Naive thymus-derived CD4-positive, alpha-beta T cell (primary cell): Measurements from ENCODE around the gene KIF1B. TPM values are rescaled to one million over a fixed set of nuclear protein-coding genes. Genes with fewer than 3 reads are reported as not detected.

ENCODE experiments used
- ATAC-seq: fragments of 150-1000 bp; cut with Tn5 transposase; 2 replicates; pipeline ENCODE4 v1.10.0; 2021; ENCODE audit warnings: mild to moderate bottlenecking, moderate library complexity
- CTCF ChIA-PET: fragments of 350-600 bp; sonication (Branson Sonifier 250); formaldehyde crosslinking; loops from one replicate; lab custom pipeline; 2021; ENCODE audit warnings: antibody characterized with exemption; lab: Charles Lee
- POLR2A ChIA-PET: fragments of 350-600 bp; sonication (Branson Sonifier 250); formaldehyde crosslinking; loops from one replicate; lab custom pipeline; 2021; ENCODE audit warnings: antibody characterized with exemption, inconsistent platforms; lab: Charles Lee
- DNase-seq, 9 donors: peaks; one replicate each; pipeline versions ENCODE4 v3.0.0 to v3.0.0-alpha.2; 2020 to 2022; ENCODE audit warnings: mixed read lengths in 1 of 9
- H3K27ac ChIP-seq: one replicate; pipeline ENCODE4 v1.7.0; 2013; ENCODE audit warnings: mild to moderate bottlenecking, low read depth, low read length, moderate library complexity
- H3K27me3 ChIP-seq, 2 donors: one replicate each; pipeline ENCODE4 v1.7.0; 2013; ENCODE audit warnings: low read length in 2 of 2, mild to moderate bottlenecking in 2 of 2, moderate library complexity in 2 of 2; ENCODE audit not compliant: control insufficient read depth in 2 of 2, insufficient read depth in 2 of 2
- H3K36me3 ChIP-seq, 3 experiments: 1 replicate in 2 of 3; 2 replicates in 1 of 3; pipeline ENCODE4 v1.7.0; 2013; ENCODE audit warnings: low read length in 3 of 3, mild to moderate bottlenecking in 3 of 3, moderate library complexity in 1 of 3; ENCODE audit not compliant: insufficient read depth in 3 of 3, control insufficient read depth in 2 of 3
- H3K4me1 ChIP-seq, 2 donors: one replicate each; pipeline ENCODE4 v1.7.0; 2013; ENCODE audit warnings: low read length in 2 of 2, mild to moderate bottlenecking in 2 of 2, moderate library complexity in 1 of 2; ENCODE audit not compliant: control insufficient read depth in 2 of 2, insufficient read depth in 2 of 2
- H3K4me3 ChIP-seq: 2 replicates; pipeline ENCODE4 v1.7.0; 2013; ENCODE audit warnings: mild to moderate bottlenecking, low read length
- H3K9me3 ChIP-seq, 3 experiments: 1 replicate in 2 of 3; 2 replicates in 1 of 3; pipeline ENCODE4 v1.7.0; 2013; ENCODE audit warnings: low read length in 3 of 3; ENCODE audit not compliant: control insufficient read depth in 2 of 3
- H3K27ac Mint-ChIP-seq, 9 donors: one replicate each; pipeline ENCODE4 v1.8.0; 2020 to 2022; ENCODE audit warnings: mixed read lengths in 9 of 9, mild to moderate bottlenecking in 8 of 9, moderate library complexity in 5 of 9, inconsistent platforms in 2 of 9
- H3K27me3 Mint-ChIP-seq, 5 donors: one replicate each; pipeline ENCODE4 v1.8.0; 2021 to 2022; ENCODE audit warnings: mixed read lengths in 5 of 5, mild to moderate bottlenecking in 1 of 5
- H3K36me3 Mint-ChIP-seq, 5 donors: one replicate each; pipeline ENCODE4 v1.8.0; 2020 to 2022; ENCODE audit warnings: mixed read lengths in 5 of 5, mild to moderate bottlenecking in 3 of 5, inconsistent platforms in 1 of 5
- H3K4me1 Mint-ChIP-seq, 7 donors: one replicate each; pipeline ENCODE4 v1.8.0; 2020 to 2022; ENCODE audit warnings: mixed read lengths in 7 of 7, mild to moderate bottlenecking in 3 of 7, inconsistent platforms in 1 of 7
- H3K4me3 Mint-ChIP-seq, 10 donors: one replicate each; pipeline ENCODE4 v1.8.0; 2020 to 2022; ENCODE audit warnings: mild to moderate bottlenecking in 10 of 10, mixed read lengths in 10 of 10, moderate library complexity in 6 of 10, inconsistent platforms in 2 of 10
- H3K9me3 Mint-ChIP-seq, 11 donors: one replicate each; pipeline ENCODE4 v1.8.0; 2020 to 2022; ENCODE audit warnings: mixed read lengths in 11 of 11, mild to moderate bottlenecking in 4 of 11, inconsistent platforms in 1 of 11, moderate library complexity in 1 of 11
- intact Hi-C, 2 donors: fragments of 100-400 bp; cut with micrococcal nuclease; formaldehyde crosslinking; loops; one replicate each; pipeline ENCODE4 v1.15.1; 2023
- polyA plus RNA-seq, 2 donors: library from polyadenylated mRNA; unstranded; fragments of 300-500 nt; fragmentation: Illumina TruSeq; gene quantifications; one replicate each; pipeline ENCODE4 v1.2.3, GENCODE V29; 2021
- total RNA-seq, 6 experiments: library from RNA in 5 of 6; stranded (reverse) in 5 of 6; gene quantifications; 1 replicate in 5 of 6; 2 replicates in 1 of 6; pipeline ENCODE4 v1.2.3 and lab custom pipeline; 2021 to 2026

KIF1B gene
- total and polyA plus RNA-seq, 7 experiments from 2014 or later: 1.8 to 21.6 (median 11.5) TPM

DNA sequence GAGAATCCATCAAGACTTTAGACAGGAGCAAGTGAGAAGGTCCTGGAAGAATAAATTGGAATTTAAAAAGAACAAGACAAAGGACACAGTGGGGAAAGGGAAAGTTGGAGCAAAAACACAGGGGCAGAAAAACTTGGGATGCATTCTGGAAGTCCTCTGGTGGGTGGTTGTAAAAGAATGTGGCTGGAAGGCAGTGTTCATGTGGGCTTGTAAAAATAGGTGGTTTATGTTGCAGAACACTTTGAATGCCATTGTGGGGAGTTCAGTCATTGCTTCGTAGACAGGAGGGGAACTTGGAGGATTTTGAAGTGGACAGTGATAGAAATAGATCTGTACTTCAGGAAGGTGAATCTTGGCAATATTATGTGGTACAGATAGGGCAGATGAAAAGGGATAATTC is 15.2 kb downstream of the KIF1B start:
- no peaks in the 10 kb centered on the region for H3K27me3 Mint-ChIP-seq
- H3K36me3 ChIP-seq: no peaks in the 10 kb centered on the region
- no peak for DNase-seq
- H3K27ac ChIP-seq: no peak overlapping the region
- POLR2A ChIA-PET: no interaction called here
- H3K4me3 ChIP-seq: no peak overlapping the region
- no peak for ATAC-seq
- peaks cover 0 to 8% (median 0%) of the 10 kb centered on the region in 5 donors for H3K36me3 Mint-ChIP-seq
- intact Hi-C loops: no loop called here
- no peaks in the 10 kb centered on the region for H3K9me3 Mint-ChIP-seq
- no peak overlapping the region for H3K27ac Mint-ChIP-seq
- H3K27me3 ChIP-seq: no peaks in the 10 kb centered on the region
- H3K4me3 Mint-ChIP-seq: no peak overlapping the region
- peaks cover 0 to 12% (median 0%) of the 10 kb centered on the region in 7 donors for H3K4me1 Mint-ChIP-seq
- CTCF ChIA-PET: interaction anchor here (0.5 kb wide), 1 partner anchor 43 kb away, joined by 3 read pairs; no protein-coding TSS in a partner anchor
- no peaks in the 10 kb centered on the region for H3K4me1 ChIP-seq
- H3K9me3 ChIP-seq: no peaks in the 10 kb centered on the region

DNA sequence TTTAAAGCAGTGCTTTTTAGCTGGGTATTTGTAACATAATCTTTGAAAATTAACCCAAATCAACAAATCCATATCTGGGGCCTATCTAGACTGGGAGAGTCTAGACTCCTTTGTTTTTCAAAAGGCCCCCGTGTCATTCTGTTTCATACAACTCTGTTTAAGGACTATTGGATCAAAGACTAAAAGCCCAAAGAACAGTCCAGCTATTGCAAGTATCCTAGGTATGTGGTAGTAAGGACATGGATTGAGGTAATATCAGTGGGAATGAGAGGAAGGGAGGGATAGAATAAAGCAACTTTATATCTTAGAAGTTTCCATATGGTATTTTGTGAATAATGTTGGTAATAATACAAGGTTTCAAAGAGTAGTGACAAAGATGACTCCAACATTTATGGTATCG is 18.2 kb downstream of the KIF1B start:
- POLR2A ChIA-PET: no interaction called here
- Mint-ChIP-seq H3K27me3 (no peaks in the 10 kb centered on the region), H3K4me3 (no peak overlapping the region), H3K27ac (no peak overlapping the region), H3K36me3 (peaks cover 0 to 8% (median 0%) of the 10 kb centered on the region in 5 donors), H3K4me1 (peaks cover 0 to 12% (median 5%) of the 10 kb centered on the region in 7 donors), H3K9me3 (no peaks in the 10 kb centered on the region)
- DNase-seq: no peak
- CTCF ChIA-PET: no interaction called here
- no peaks in the 10 kb centered on the region for H3K27me3 ChIP-seq
- no peak overlapping the region for H3K27ac ChIP-seq
- no peak overlapping the region for H3K4me3 ChIP-seq
- H3K9me3 ChIP-seq: no peaks in the 10 kb centered on the region
- ATAC-seq: no peak
- H3K36me3 ChIP-seq: no peaks in the 10 kb centered on the region
- intact Hi-C loops: no loop called here
- no peaks in the 10 kb centered on the region for H3K4me1 ChIP-seq

DNA sequence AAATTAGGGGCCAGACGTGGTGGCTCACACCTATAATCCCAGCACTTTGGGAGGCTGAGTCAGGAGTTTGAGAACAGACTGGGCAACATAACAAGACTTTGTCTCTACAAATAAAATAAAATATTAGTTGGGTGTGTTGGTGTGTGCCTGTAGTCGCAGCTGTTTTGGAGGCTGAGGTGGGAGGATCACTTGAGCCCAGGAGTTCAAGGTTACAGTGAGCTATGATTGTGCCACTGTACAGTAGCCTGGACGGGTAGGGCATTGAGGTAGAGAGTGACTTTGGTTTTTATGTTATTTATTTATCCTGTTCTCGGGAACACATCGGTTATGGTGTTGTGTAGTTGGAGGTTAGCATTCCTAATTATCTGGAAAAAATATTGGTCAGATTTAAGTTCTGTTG is 19.5 kb downstream of the KIF1B start:
- no peaks in the 10 kb centered on the region for H3K27me3 ChIP-seq
- Mint-ChIP-seq H3K4me3 (no peak overlapping the region), H3K9me3 (no peaks in the 10 kb centered on the region), H3K27ac (no peak overlapping the region), H3K27me3 (no peaks in the 10 kb centered on the region), H3K36me3 (peaks cover 0 to 8% (median 0%) of the 10 kb centered on the region in 5 donors), H3K4me1 (peaks cover 0 to 12% (median 5%) of the 10 kb centered on the region in 7 donors)
- intact Hi-C loops: no loop called here
- ChIA-PET POLR2A (no interaction called here), CTCF (no interaction called here)
- no peak for DNase-seq
- no peak for ATAC-seq
- no peaks in the 10 kb centered on the region for H3K4me1 ChIP-seq
- no peaks in the 10 kb centered on the region for H3K9me3 ChIP-seq
- H3K27ac ChIP-seq: no peak overlapping the region
- no peak overlapping the region for H3K4me3 ChIP-seq
- H3K36me3 ChIP-seq: no peaks in the 10 kb centered on the region

DNA sequence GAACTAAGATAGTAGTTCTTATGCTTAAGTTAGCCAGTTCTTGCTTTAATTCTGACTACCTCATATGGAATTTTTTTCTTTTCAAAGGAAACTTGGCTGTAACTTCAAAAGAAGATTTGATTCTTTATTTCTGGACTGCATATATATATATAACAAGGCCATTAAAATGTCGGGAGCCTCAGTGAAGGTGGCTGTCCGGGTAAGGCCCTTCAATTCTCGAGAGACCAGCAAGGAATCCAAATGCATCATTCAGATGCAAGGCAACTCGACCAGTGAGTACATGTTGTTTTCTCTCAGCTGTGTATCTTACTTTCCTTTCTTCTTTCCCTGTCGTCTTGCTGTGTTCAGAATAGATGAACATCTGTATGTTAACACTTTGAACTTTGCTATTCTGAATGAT is 21.8 kb downstream of the KIF1B start:
- CTCF ChIA-PET: no interaction called here
- Histone ChIP-seq H3K27me3 (no peaks in the 10 kb centered on the region), H3K36me3 (no peaks in the 10 kb centered on the region), H3K4me3 (no peak overlapping the region), H3K9me3 (no peaks in the 10 kb centered on the region), H3K27ac (no peak overlapping the region), H3K4me1 (no peaks in the 10 kb centered on the region)
- DNase-seq (no peak), ATAC-seq (no peak)
- Mint-ChIP-seq H3K36me3 (peaks cover 0 to 4% (median 2%) of the 10 kb centered on the region in 5 donors), H3K4me1 (peaks cover 0 to 8% (median 3%) of the 10 kb centered on the region in 7 donors), H3K9me3 (no peaks in the 10 kb centered on the region), H3K4me3 (no peak overlapping the region), H3K27ac (no peak overlapping the region), H3K27me3 (no peaks in the 10 kb centered on the region)
- intact Hi-C loops: no loop called here
- POLR2A ChIA-PET: no interaction called here

DNA sequence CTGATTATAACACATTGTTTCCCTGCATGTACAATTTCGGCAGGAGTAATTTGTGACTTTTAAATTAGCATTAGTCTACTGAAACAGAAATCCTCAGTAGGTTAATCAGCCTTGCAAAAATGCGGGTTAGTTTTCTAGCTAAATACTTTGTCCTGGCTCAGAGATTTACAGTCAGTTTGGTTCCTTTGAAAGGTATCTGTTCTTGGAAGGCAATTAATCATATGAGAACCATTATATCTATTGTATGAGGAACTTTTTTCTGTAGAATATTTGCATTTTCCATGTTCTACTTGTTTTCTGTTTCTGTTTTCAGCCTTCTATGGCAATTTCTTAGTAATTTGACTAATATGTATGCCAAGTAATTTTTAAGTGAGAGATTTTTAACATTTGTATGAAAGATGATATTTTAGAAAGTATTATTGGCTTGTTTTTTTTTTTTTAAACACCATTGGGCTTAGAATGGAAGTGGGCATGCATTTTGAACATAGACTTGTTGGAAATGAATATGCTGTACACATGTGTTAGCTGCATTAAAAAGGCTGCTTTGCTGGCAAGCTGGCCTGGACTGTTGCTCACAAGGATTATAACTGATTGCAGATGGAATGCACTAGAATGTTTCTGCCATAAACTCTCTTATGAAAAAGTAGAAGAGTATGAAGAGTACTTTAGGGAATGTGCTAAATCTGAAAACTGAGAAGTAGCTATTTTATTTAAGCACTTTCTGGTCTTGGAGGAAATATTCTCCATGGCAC is 26.2 kb downstream of the KIF1B start:
- H3K27me3 ChIP-seq: no peaks in the 10 kb centered on the region
- Mint-ChIP-seq H3K27me3 (no peaks in the 10 kb centered on the region), H3K9me3 (no peaks in the 10 kb centered on the region), H3K4me1 (peaks cover 0 to 11% (median under 1%) of the 10 kb centered on the region in 7 donors), H3K4me3 (no peak overlapping the region), H3K36me3 (peaks cover 0 to 4% (median 2%) of the 10 kb centered on the region in 5 donors), H3K27ac (no peak overlapping the region)
- POLR2A ChIA-PET: no interaction called here
- ATAC-seq (no peak), DNase-seq (no peak)
- CTCF ChIA-PET: interaction anchor here (0.7 kb wide), 1 partner anchor 46 kb away, joined by 3 read pairs; no protein-coding TSS in a partner anchor
- H3K4me3 ChIP-seq: no peak overlapping the region
- intact Hi-C loops: no loop called here
- H3K4me1 ChIP-seq: no peaks in the 10 kb centered on the region
- no peaks in the 10 kb centered on the region for H3K9me3 ChIP-seq
- H3K36me3 ChIP-seq: no peaks in the 10 kb centered on the region
- H3K27ac ChIP-seq: no peak overlapping the region

DNA sequence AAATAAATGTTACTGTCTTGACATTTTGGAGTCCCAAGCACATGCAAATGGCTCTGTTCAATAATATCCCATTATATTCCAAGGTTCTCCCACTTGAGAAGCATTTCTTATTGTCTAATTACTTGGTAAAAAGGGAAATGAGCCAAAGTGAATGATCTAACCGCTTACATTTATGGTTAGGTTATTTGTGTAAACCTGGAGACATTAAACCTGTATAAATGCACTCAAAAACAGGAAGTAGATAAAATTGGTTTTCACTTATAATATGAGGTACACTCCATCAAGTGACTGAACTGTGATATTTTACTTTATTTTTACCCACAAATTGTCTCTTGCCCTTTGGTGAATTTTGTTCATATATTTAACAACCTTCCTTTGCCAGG is 26.8 kb downstream of the KIF1B start:
- no peaks in the 10 kb centered on the region for H3K4me1 ChIP-seq
- Mint-ChIP-seq H3K4me3 (no peak overlapping the region), H3K36me3 (peaks cover 0 to 4% (median 2%) of the 10 kb centered on the region in 5 donors), H3K27ac (no peak overlapping the region), H3K4me1 (peaks cover 0 to 11% (median 2%) of the 10 kb centered on the region in 7 donors), H3K27me3 (no peaks in the 10 kb centered on the region), H3K9me3 (no peaks in the 10 kb centered on the region)
- no peaks in the 10 kb centered on the region for H3K9me3 ChIP-seq
- H3K27me3 ChIP-seq: no peaks in the 10 kb centered on the region
- no peak overlapping the region for H3K27ac ChIP-seq
- CTCF ChIA-PET: no interaction called here
- no peak overlapping the region for H3K4me3 ChIP-seq
- POLR2A ChIA-PET: no interaction called here
- intact Hi-C loops: no loop called here
- DNase-seq (no peak), ATAC-seq (no peak)
- H3K36me3 ChIP-seq: no peaks in the 10 kb centered on the region

DNA sequence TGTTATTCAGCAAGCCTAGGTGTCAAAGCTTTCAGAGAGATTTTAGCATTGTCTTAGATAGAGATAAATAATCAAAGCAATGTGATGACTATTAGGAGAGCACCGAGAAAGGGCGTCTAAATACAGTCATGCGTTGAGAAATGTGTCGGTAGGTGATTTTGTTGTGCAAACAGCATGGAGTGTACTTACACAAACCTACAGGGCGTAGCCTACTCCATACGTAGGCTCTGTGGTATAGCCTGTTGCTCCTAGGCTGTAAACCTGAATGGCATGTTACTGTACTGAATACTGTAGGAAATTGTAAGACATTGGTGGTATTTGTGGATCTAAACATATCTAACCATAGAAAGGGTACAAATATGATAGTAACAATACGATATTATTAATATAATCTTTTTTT is 31.8 kb downstream of the KIF1B start:
- no peaks in the 10 kb centered on the region for H3K4me1 ChIP-seq
- ATAC-seq (no peak), DNase-seq (no peak)
- intact Hi-C loops: no loop called here
- no peak overlapping the region for H3K27ac ChIP-seq
- no peaks in the 10 kb centered on the region for H3K36me3 ChIP-seq
- Mint-ChIP-seq H3K4me1 (peaks cover 0 to 11% (median 0%) of the 10 kb centered on the region in 7 donors), H3K27me3 (no peaks in the 10 kb centered on the region), H3K4me3 (no peak overlapping the region), H3K9me3 (no peaks in the 10 kb centered on the region), H3K27ac (no peak overlapping the region), H3K36me3 (peaks cover 0 to 7% (median 4%) of the 10 kb centered on the region in 5 donors)
- H3K4me3 ChIP-seq: no peak overlapping the region
- POLR2A ChIA-PET: no interaction called here
- CTCF ChIA-PET: no interaction called here
- H3K27me3 ChIP-seq: no peaks in the 10 kb centered on the region
- no peaks in the 10 kb centered on the region for H3K9me3 ChIP-seq
